HG03457 (cell line): ENCODE results near the gene GALNT17.

Experiments used
- ATAC-seq: cut with Tn5 transposase; IDR thresholded peaks from one replicate; pipeline ENCODE4 v1.9.1; 2021; ENCODE audit warnings: moderate number of reproducible peaks; ENCODE audit not compliant: unreplicated experiment

Gene GALNT17

DNA sequence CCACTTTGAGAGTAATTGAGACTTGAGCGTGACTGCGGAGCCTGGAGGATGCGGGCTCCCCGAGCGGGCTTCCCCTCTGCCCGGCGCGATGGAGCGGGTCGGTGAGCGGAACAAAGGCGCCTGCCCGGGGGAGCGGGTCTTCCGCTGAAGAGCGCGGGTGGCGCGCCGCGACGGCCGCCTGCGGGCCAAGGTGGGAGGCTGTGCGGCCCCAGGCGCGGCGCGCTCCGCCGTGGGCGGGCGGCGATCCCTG, at the start of gene GALNT17:
TSS of gene GALNT17 (plus strand) at position 18 of the 250 bp plus-strand sequence.
- ATAC-seq: no peak

DNA sequence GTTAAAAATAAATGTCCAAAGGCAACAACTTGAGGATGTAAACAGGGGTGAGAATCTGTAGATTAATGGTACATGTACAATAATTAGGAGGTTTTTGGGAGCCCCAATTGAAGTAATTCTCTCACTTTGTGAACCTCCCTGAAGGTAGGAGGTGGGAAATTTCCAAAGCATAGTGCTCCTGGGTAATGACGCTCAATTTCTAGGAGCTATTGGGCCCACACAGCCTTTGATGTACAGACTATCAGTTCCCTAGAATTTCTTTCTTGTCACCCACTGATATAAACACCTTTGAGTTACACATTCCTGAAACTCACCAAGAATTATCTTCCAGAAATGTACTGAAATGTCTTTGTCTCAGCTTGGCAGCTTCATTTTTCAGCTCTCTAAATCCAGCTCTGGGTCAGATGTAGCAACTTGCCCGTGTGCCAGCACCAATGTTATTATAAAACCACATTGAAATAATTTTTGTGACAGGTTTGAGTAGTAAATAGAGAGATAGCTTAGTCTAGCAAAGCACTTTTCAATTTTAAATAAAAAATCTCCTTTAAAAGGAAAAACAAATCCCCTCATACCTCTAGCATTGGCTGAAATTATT, 36.6 kb upstream of the GALNT17 start:
- no peak for ATAC-seq

GRCh38 chr7:71096351-71096750, 35.6 kb upstream of the GALNT17 start:
- ATAC-seq: no peak

GRCh38 chr7:71106226-71106625, 25.7 kb upstream of the GALNT17 start:
- ATAC-seq: no peak

GRCh38 chr7:71112436-71112835, 19.5 kb upstream of the GALNT17 start:
- ATAC-seq: no peak

GRCh38 chr7:71120096-71120495, 11.8 kb upstream of the GALNT17 start:
- no peak for ATAC-seq

DNA sequence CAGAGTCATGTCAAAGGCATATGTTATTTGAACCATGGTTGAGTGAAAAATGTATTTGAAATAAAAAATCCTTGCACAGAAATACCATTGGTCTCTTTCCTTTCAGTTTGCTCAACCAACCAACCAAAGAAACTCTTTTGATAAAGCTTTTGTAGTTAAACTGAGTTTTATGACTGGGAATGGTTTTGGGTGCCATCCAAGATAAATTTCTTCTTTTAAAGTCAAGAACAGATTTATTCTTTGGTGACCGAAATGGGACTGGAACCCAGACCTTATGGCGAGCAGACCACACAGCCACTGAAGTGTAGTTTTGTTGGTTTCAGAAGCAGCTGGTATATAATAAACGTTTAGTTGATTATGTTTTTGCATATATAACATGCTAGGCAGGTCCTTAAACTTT, 2.8 kb upstream of the GALNT17 start:
- no peak for ATAC-seq

DNA sequence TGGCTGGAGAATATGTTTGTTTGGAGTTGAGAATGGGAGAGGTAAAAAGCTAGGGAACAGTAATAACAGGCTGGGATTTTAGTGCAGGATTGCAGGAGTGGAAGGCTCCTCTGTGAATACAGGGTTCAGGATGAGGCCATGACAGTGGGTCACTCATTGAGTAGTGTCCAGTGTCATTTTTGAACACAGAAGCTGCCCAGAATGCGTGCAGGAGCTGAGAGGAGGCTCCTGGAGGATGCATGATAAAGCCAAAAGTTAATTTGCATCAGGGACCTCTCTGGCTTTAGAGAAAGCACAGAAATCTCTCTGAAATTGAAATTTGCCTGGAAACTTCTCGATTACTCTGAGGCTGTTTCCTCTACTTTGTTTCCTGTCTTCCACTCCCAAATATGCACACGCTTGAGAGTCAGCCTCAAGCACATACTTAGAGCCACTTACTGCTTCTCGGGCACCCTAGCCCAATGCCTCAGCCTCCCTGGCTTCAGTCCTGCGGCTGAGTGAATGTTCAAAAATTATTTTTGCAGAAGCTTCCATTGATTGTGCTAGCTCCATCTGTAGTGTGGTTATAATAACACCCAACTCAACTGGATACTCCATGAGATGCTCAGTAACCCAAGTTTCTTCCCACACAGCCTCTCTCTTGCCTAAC, 1.8 kb upstream of the GALNT17 start:
- no peak for ATAC-seq

DNA sequence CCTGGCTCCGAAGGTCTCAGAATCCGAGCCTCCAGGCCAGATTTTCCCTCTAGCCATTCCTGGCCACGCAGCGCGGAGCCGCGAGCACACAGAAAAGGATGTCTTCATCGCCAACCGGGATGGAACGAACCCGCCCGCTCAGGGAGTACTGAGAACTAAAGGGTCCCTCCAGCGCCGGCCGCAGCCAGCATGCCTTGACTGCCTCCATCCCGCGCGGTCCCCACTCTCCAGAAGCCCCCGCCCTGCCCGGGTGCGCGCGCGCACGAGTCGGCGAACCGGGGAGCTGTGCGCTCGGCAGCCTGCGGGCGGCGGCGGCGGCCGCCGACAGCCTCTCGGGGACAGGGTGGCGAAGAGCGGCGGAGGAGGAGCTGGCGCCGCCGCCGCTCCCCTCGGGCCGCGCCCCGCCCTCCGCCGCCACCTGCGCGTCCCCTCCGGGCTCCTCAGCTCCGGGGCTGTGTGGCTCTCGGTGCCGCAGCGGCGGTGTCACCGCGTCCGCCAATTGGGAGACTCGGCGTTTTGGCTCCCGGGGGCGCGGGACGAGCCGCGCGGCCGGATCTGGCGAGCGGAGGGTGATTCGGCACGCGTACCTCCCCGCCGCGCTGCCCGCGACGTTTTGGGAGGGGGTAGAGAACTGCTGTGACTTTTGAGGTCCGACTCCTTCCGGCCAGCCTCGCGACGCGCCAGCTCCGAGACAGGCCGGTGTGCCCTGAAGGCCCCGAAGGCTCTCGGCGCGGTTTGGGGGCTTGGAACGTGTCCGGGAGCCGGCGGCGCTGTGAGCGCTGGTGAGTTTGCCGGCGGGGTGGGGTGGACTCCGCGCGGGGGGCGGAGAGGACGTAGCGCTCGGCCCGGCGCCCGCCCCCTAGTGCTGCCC, 453 bp upstream of the GALNT17 start:
- ATAC-seq: no peak

GRCh38 chr7:71132377-71133231, 660 bp downstream of the GALNT17 start:
- no peak for ATAC-seq

DNA sequence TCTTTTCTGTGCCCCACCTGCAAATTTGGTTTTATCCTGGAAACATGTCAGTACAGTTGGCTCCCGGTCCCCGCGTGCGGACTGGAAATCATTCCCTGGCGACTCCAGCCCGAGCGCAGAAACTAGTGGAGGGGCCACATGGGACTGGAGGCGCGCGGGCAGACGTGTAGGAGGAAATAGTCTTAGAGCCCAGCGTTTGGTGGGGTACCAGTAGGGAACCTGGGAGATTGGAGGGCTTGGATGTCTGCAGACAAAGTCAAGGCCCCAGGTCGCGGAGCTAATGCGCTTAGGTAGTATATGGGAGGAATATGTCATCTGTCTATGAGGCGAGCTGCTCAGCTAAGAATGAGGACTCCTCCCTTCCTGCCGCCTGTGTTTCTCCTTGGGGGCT, 1.3 kb downstream of the GALNT17 start:
- no peak for ATAC-seq

DNA sequence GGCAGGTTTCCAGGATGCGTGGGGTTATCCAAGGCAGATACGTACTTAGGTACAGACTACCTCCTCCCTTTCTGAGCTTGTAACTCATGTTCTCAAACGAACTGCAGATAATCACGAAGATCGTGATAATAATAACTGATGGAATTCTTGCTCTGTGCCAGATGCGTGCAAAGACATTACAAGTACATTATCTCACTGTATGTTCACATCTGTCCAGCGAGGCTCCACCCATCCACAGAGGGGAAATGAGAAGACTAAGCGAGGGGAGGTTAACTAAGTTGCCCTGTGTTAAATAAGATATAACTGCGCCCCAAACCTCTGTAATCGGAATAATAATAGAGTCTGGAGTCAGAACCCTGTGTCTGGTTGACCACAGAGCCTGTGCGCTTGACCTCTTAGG, 1.9 kb downstream of the GALNT17 start:
- ATAC-seq: no peak

GRCh38 chr7:71135116-71135515, 3.2 kb downstream of the GALNT17 start:
- ATAC-seq: no peak

GRCh38 chr7:71135663-71136062, 3.7 kb downstream of the GALNT17 start:
- ATAC-seq: no peak

GRCh38 chr7:71137479-71137878, 5.5 kb downstream of the GALNT17 start:
- ATAC-seq: no peak

DNA sequence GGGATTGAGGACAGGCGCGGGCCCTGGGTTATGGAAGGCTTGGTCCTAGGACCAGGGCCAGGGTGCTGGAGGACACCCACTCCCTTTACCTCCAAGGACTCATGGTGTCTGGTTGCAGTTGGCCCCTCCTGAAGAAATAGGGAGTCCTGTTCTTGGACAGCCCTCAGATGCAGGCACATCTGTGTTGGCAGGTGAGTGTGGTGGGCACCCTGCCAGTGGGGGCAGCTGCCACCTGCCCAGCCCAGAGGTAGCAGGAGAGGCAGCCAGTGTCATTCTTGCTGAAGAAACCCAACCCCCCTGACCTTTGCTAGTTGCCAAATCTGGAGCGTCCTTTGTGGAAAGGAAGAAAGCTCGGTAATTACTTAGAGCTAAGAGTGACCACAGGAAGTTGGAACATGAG, 8.3 kb downstream of the GALNT17 start:
- no peak for ATAC-seq

GRCh38 chr7:71144963-71145362, 13.0 kb downstream of the GALNT17 start:
- no peak for ATAC-seq

DNA sequence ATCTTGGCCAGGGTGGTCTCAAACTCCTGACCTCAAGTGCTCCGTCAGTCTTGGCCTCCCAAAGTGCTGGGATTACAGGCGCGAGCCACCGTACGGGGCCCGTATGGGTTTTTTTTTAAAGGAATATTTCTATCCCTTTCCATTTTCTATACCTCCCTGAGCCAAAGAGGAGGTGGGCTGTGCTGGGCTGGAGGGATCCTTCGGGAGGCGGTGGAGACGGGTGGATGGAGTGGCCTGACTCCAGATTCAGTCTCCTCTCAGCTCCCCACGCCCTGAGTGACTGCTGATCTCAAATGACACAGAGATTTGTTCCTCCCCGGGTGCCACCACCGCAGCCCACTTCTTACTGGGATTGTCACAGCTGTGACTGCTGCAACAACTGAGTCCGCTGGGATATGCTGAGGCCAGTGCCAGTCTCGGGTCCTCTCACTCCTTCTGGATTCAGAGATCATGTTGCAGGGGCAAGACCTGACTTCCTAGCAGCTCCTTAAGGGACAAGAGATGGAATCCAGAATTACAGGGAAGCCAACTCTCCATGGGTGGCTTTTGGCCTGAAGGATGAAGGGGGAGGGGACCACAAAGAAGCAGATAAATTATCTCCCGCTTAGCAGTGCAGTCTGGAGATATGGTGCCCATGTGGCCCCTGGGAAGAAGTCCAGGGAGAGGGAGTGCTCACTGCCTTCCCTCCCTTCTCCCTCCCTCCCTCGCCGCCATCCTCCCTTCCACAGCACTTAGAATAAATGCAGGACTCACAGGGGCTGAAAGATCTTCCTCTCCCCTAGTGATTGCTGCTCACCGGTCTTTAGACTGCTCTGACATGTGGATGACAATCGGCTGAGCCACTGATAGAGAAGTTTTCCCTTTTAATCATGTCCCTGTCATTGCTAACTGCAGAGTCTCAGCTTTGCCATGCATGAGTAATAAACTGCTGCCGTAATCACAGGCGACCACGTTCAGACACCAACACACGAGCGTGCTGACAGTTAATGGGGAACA, 14.3 kb downstream of the GALNT17 start:
- ATAC-seq: no peak

DNA sequence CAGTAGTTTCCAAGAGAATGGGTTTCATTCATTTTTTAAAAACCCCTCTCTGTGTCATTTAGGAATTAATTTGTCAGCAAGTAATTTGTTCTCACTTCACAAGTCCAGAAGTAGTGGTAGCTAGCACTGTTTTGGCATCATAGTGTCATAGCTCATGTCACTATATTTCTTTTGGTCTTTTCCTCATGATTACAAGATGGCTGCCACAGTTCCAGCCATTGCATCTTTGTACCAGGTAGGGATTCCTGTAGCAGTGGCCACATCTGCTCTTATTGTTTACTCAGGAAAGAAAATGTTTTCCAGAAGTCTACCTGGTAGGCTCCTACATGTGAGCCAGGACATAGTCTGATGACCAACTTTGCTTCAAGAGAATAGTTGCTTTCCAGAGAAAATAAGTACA, 16.2 kb downstream of the GALNT17 start:
- ATAC-seq: no peak

DNA sequence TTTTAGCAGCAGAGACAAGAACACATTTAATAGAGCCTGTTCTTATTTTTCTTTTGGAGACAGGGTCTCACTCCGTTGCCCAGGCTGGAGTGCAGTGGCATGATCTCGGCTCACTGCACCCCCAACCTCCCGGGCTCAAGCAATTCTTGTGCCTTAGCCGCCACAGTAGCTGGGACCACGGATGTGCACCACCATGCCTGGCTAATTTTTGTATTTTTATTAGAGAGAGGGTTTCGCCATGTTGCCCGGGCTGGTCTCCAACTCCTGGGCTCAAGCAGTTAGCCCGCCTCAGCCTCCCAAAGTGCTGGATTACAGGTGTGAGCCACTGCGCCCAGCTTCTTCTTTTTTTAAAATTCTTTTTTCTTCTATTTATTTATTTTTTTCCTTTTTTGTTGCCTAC, 23.3 kb downstream of the GALNT17 start:
- no peak for ATAC-seq
